A673 (cell line): ENCODE results near the gene MED15. TPM values are rescaled to one million over a fixed set of nuclear protein-coding genes. Genes with fewer than 3 reads are reported as not detected.

Source experiments
- BruUV-seq: library from RNA; stranded (reverse); fragments of 400-500 nt; replicated peaks from 2 replicates; lab custom pipeline; 2021; lab: Mats Ljungman, UMichigan
- CTCF ChIA-PET: fragments of 300-600 bp; sonication (Branson Sonifier 250); formaldehyde crosslinking; loops from one replicate; lab custom pipeline; 2022; ENCODE audit warnings: antibody characterized with exemption; lab: Charles Lee
- POLR2A ChIA-PET: fragments of 300-600 bp; sonication (Branson Sonifier 250); formaldehyde crosslinking; loops from one replicate; lab custom pipeline; 2022; ENCODE audit warnings: antibody characterized with exemption; ENCODE audit not compliant: low non-redundant PET; lab: Charles Lee
- DNase-seq: peaks from one replicate; pipeline ENCODE4 v3.0.0-alpha.2; 2015; ENCODE audit warnings: low spot score
- H3K27ac ChIP-seq: fragments of 200-600 bp; sonication (generic); 2 replicates; pipeline ENCODE4 v1.5.1; 2016; ENCODE audit warnings: mixed run types, low read depth, mild to moderate bottlenecking, mixed read lengths, antibody characterized with exemption, low read length; ENCODE audit not compliant: poor library complexity, severe bottlenecking
- H3K27me3 ChIP-seq: fragments of 200-600 bp; sonication (generic); replicated peaks from 2 replicates; pipeline ENCODE4 v1.6.1; 2017; ENCODE audit warnings: mixed run types, low read depth, mild to moderate bottlenecking, mixed read lengths, antibody characterized with exemption, low read length; ENCODE audit not compliant: insufficient read depth, poor library complexity
- H3K36me3 ChIP-seq: fragments of 200-600 bp; sonication (generic); 2 replicates; pipeline ENCODE4 v1.6.1; 2016; ENCODE audit warnings: mixed run types, mild to moderate bottlenecking, mixed read lengths, antibody characterized with exemption, low read length; ENCODE audit not compliant: insufficient read depth, poor library complexity, severe bottlenecking
- H3K4me1 ChIP-seq: fragments of 200-600 bp; sonication (generic); 2 replicates; pipeline ENCODE4 v1.6.1; 2017; ENCODE audit warnings: mixed run types, mild to moderate bottlenecking, mixed read lengths, antibody characterized with exemption, low read length; ENCODE audit not compliant: insufficient read depth, poor library complexity, severe bottlenecking
- H3K4me3 ChIP-seq: fragments of 200-600 bp; sonication (generic); 2 replicates; pipeline ENCODE4 v1.5.1; 2016; ENCODE audit warnings: low read depth, mixed run types, mild to moderate bottlenecking, mixed read lengths, low read length; ENCODE audit not compliant: poor library complexity, severe bottlenecking
- H3K9me3 ChIP-seq: fragments of 200-600 bp; sonication (generic); 2 replicates; pipeline ENCODE4 v1.6.1; 2016; ENCODE audit warnings: mixed run types, low read depth, mild to moderate bottlenecking, mixed read lengths, antibody characterized with exemption, low read length; ENCODE audit not compliant: poor library complexity, severe bottlenecking
- EZH2 ChIP-seq: fragments of 200-600 bp; sonication (generic); IDR thresholded peaks from 2 replicates; pipeline ENCODE4 v1.6.1; 2017; ENCODE audit warnings: borderline replicate concordance, low read depth, mild to moderate bottlenecking, mixed read lengths, antibody characterized with exemption, low read length; ENCODE audit not compliant: poor library complexity, severe bottlenecking
- intact Hi-C: fragments of 100-400 bp; cut with micrococcal nuclease; formaldehyde crosslinking; loops from one replicate; pipeline ENCODE4 v1.10.0; 2022; ENCODE audit not compliant: unreplicated experiment
- total RNA-seq: library from RNA; stranded (reverse); gene quantifications from 2 replicates; pipeline ENCODE4 v1.2.3, GENCODE V29; 2021
- TF ChIP-seq, protein P1 (sequence below): fragments of 300-800, 200-600 bp; sonication (generic); conservative IDR thresholded peaks from 2 replicates; pipeline ENCODE4 v1.5.1; 2017; ENCODE audit warnings: low read depth, mild to moderate bottlenecking, antibody characterized with exemption, low read length, moderate library complexity, mixed read lengths

Gene MED15
- total RNA-seq, 1 experiment from 2014 or later, result 96.2 TPM

DNA sequence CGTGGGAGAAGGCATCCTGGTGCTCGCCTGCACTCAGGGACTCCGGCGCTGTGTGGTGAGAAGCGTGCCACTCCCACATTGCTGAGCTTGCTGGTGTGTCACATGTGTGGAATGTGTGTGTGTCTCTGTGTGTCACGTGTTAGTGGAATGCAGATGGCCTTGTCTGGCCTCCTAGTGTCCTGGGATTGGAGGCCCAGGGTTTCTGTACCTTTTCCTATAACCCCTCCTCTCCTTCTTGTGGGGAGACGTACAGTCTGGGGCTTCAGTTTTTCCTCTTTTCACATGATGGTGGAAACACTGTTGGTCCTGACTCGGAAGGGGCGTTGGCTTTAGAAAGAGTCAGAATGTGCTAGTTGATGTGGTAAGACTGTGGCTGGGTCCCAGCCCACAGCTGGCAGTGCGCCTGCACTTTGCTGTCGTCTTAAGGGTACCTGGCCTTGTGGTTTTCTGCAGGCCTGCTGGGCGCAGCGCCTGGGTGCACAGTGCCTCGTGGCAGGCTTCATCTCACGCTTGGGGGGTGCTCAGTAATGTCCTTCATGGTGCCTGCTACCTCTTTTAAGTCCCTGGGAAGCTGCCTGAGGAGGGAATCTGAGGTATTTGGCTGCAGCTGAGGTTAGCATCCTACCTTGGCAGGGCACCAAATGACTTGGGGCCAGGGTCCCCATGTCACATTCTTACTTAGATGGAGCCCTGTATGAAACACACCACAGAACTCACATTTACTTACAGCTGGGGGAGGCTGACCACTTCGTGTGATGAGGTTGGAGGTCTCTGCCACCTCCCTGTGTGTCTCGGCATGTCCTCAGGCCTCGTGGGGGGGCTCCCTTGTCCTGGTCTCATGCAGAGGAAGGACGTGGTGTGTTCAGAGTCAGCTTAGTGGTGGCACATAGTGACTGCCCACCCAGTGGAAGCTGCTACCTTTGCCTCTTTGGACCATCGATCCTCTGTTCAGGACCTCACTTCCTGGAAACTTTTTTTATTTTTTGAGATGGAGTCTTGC, 61.9 kb downstream of the MED15 start:
- no TSS peak for BruUV-seq
- intact Hi-C loops, result loop anchor here (10.0 kb wide), 2 partner anchors 125 to 155 kb away; no protein-coding TSS in a partner anchor
- Histone ChIP-seq H3K4me1 (no peaks in the 10 kb centered on the region), H3K36me3 (peaks cover 78% of the 10 kb centered on the region), H3K27me3 (no peaks in the 10 kb centered on the region), H3K9me3 (no peaks in the 10 kb centered on the region), H3K4me3 (no peak overlapping the region), H3K27ac (no peak overlapping the region)
- no peak for DNase-seq
- CTCF ChIA-PET, result interaction anchor here (0.5 to 1.1 kb wide), 3 partner anchors 14 to 155 kb away, joined by 3 to 5 read pairs (median 4); no protein-coding TSS in a partner anchor
- POLR2A ChIA-PET, result no interaction called here
- no peak for TF ChIP-seq EZH2
- TF ChIP-seq, protein P1, sequence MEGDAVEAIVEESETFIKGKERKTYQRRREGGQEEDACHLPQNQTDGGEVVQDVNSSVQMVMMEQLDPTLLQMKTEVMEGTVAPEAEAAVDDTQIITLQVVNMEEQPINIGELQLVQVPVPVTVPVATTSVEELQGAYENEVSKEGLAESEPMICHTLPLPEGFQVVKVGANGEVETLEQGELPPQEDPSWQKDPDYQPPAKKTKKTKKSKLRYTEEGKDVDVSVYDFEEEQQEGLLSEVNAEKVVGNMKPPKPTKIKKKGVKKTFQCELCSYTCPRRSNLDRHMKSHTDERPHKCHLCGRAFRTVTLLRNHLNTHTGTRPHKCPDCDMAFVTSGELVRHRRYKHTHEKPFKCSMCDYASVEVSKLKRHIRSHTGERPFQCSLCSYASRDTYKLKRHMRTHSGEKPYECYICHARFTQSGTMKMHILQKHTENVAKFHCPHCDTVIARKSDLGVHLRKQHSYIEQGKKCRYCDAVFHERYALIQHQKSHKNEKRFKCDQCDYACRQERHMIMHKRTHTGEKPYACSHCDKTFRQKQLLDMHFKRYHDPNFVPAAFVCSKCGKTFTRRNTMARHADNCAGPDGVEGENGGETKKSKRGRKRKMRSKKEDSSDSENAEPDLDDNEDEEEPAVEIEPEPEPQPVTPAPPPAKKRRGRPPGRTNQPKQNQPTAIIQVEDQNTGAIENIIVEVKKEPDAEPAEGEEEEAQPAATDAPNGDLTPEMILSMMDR, result no peak

- no peak for DNase-seq
- Histone ChIP-seq H3K4me3 (no peak overlapping the region), H3K36me3 (peaks cover 81% of the 10 kb centered on the region), H3K9me3 (no peaks in the 10 kb centered on the region), H3K4me1 (no peaks in the 10 kb centered on the region), H3K27ac (no peak overlapping the region), H3K27me3 (no peaks in the 10 kb centered on the region)
- intact Hi-C loops, result no loop called here
- CTCF ChIA-PET, result interaction anchor here (1.2 kb wide), 1 partner anchor 153 kb away, joined by 10 read pairs; no protein-coding TSS in a partner anchor
- POLR2A ChIA-PET, result no interaction called here
- BruUV-seq, result no TSS peak
- no peak for TF ChIP-seq EZH2
- TF ChIP-seq, protein P1, result no peak
These were observed 63.7 kb downstream of the MED15 start for GRCh38 chr22:20571078-20571503.

DNA sequence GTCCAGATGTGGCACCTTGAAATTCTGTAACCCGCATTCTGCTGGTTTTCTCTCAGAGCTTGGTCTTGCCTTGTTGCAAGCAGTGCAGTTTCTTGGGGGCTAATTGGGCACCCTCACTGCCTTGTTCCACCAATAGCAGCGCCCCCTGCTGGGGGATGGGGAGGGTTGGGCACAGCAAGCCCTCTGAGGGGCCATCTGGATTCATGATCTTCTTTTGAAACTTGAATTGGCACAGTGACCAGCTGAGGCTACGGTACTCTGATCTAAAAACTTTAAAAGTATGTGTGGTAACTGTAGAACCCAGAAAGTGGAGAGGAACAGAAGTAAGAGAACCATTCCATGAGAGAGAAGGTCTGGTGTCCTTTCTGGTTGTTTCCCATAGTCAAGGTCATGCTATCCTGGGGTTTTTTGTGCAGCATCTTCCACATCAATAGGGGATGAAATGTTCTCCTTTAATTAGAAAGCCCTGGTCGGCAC, 64.2 kb downstream of the MED15 start:
- no TSS peak for BruUV-seq
- ChIA-PET POLR2A (no interaction called here), CTCF (interaction anchor here (1.2 kb wide), 1 partner anchor 153 kb away, joined by 10 read pairs; no protein-coding TSS in a partner anchor)
- intact Hi-C loops, result no loop called here
- TF ChIP-seq EZH2, result no peak
- TF ChIP-seq, protein P1, result peak; percentile 94
- H3K36me3 ChIP-seq, result peaks cover 79% of the 10 kb centered on the region
- peak; percentile 72 for DNase-seq
- H3K4me3 ChIP-seq, result no peak overlapping the region
- H3K4me1 ChIP-seq, result no peaks in the 10 kb centered on the region
- H3K9me3 ChIP-seq, result no peaks in the 10 kb centered on the region
- H3K27me3 ChIP-seq, result no peaks in the 10 kb centered on the region
- no peak overlapping the region for H3K27ac ChIP-seq
